Suprapubic skin (tissue), 4 donors: ENCODE results near the gene RAP2B.

Source experiments
- CTCF ChIP-seq, 2 donors: fragments of 200-600 bp in 1 of 2; fragments of 450-650 bp in 1 of 2; sonication (generic) in 1 of 2; IDR thresholded peaks; one replicate each; pipeline ENCODE4 v1.5.1; 2016 to 2019; ENCODE audit warnings: antibody characterized with exemption in 2 of 2, mild to moderate bottlenecking in 1 of 2, moderate library complexity in 1 of 2
- EP300 ChIP-seq: sonication (generic); formaldehyde crosslinking; IDR thresholded peaks from one replicate; pipeline ENCODE4 v1.6.1; 2017; ENCODE audit warnings: antibody characterized with exemption
- POLR2A ChIP-seq, 2 donors: fragments of 450-650 bp; IDR thresholded peaks; one replicate each; pipeline ENCODE4 v1.6.1; 2017; ENCODE audit warnings: antibody characterized with exemption in 2 of 2, mild to moderate bottlenecking in 2 of 2, moderate library complexity in 2 of 2
- POLR2AphosphoS5 ChIP-seq, 3 donors: sonication (generic); formaldehyde crosslinking; IDR thresholded peaks; one replicate each; pipeline ENCODE4 v1.6.1; 2017; ENCODE audit warnings: antibody characterized with exemption in 3 of 3

DNA sequence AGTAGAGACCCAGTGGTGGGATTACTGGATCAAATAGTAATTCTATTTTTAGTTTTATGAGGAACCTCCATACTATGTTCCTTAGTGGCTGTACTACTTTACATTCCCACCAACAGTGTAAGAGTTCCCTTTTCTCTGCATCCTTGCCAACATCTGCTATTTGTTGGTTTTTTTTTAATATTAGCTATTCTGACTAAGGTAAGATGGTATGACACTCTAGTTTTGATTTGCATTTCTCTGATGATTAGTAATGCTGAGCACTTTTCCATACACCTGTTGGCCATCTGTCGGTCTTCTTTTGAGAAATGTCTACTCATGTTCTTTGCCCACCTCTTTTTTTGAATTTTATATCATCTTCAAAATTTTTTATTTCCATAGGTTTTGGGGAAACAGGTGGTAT is 34.2 kb upstream of the RAP2B start:
- no peak for TF ChIP-seq EP300
- no peak for TF ChIP-seq CTCF (IDR thresholded peaks at IDR 0.05)
- TF ChIP-seq POLR2AphosphoS5 (IDR thresholded peaks at IDR 0.05) = no peak
- no peak for TF ChIP-seq POLR2A (IDR thresholded peaks at IDR 0.05)
